SK-N-SH (cell line): ENCODE measurements around the gene NR2C2. TPM values are rescaled to one million over a fixed set of nuclear protein-coding genes. Genes with fewer than 3 reads are reported as not detected.

Experiments used
- CTCF ChIA-PET: fragments of 300-600, 350-600 bp; formaldehyde crosslinking; extraction: SDS; loops from one replicate; lab custom pipeline; 2021; lab: Yijun Ruan, JAX
- POLR2A ChIA-PET: fragments of 350-600 bp; sonication (Branson Sonifier 250); formaldehyde crosslinking; extraction: SDS; loops from one replicate; lab custom pipeline; 2020; ENCODE audit warnings: antibody characterized with exemption, inconsistent platforms; lab: Yijun Ruan, JAX
- DNase-seq: peaks from one replicate; pipeline ENCODE4 v3.0.0; 2012
- H2AFZ ChIP-seq: fragments of 200-600 bp; sonication (generic); 2 replicates; pipeline ENCODE4 v1.8.1; 2016; ENCODE audit warnings: antibody characterized with exemption, mild to moderate bottlenecking, low read depth
- H3F3A ChIP-seq: fragments of 200-600 bp; sonication (generic); replicated peaks from 2 replicates; pipeline ENCODE3; 2016; ENCODE audit warnings: antibody characterized with exemption, mild to moderate bottlenecking; ENCODE audit not compliant: insufficient read depth
- H3K27ac ChIP-seq, 2 experiments: fragments of 200-500 bp in 1 of 2; fragments of 200-600 bp in 1 of 2; sonication (Bioruptor generic) in 1 of 2; sonication (generic), shearing (Covaris generic) in 1 of 2; 2 replicates each; pipeline versions ENCODE4 v1.5.1 to v1.6.1; 2014 to 2016; ENCODE audit warnings: low read depth in 2 of 2, inconsistent platforms in 1 of 2, low read length in 1 of 2, mild to moderate bottlenecking in 1 of 2, mixed read lengths in 1 of 2
- H3K27me3 ChIP-seq: fragments of 200-600 bp; sonication (generic), shearing (Covaris generic); 2 replicates; pipeline ENCODE4 v1.6.1; 2016; ENCODE audit warnings: mixed run types; ENCODE audit not compliant: insufficient read depth
- H3K36me3 ChIP-seq, 2 experiments: fragments of 200-500 bp in 1 of 2; fragments of 200-600 bp in 1 of 2; sonication (Bioruptor generic) in 1 of 2; sonication (generic) in 1 of 2; replicated peaks in 1 of 2; 2 replicates each; pipeline versions ENCODE3 to v1.5.1; 2014 to 2016; ENCODE audit warnings: low read length in 1 of 2, mild to moderate bottlenecking in 1 of 2; ENCODE audit not compliant: insufficient read depth in 2 of 2, control insufficient read depth in 1 of 2
- H3K4me1 ChIP-seq, 2 experiments: fragments of 200-500 bp in 1 of 2; fragments of 200-600 bp in 1 of 2; sonication (Bioruptor generic) in 1 of 2; sonication (generic), shearing (Covaris generic) in 1 of 2; 2 replicates each; pipeline versions ENCODE4 v1.5.1 to v1.6.1; 2014 to 2016; ENCODE audit warnings: low read depth in 1 of 2, low read length in 1 of 2, mixed run types in 1 of 2; ENCODE audit not compliant: insufficient read depth in 2 of 2, control insufficient read depth in 1 of 2
- H3K4me2 ChIP-seq: fragments of 200-600 bp; sonication (generic), shearing (Covaris generic); 2 replicates; pipeline ENCODE4 v1.6.1; 2017; ENCODE audit warnings: mixed run types
- H3K4me3 ChIP-seq, 2 experiments: fragments of 200-500 bp in 1 of 2; fragments of 200-600 bp in 1 of 2; sonication (Bioruptor generic) in 1 of 2; sonication (generic), shearing (Covaris generic) in 1 of 2; 2 replicates each; pipeline versions ENCODE4 v1.5.1 to v1.8.1; 2014 to 2016; ENCODE audit warnings: low read depth in 2 of 2, inconsistent platforms in 1 of 2, low read length in 1 of 2, mild to moderate bottlenecking in 1 of 2, mixed read lengths in 1 of 2, moderate library complexity in 1 of 2
- H3K79me2 ChIP-seq: fragments of 200-600 bp; sonication (generic); 2 replicates; pipeline ENCODE4 v1.8.1; 2017; ENCODE audit warnings: mild to moderate bottlenecking; ENCODE audit not compliant: insufficient read depth
- H3K9ac ChIP-seq: fragments of 200-600 bp; sonication (generic); 2 replicates; pipeline ENCODE4 v1.6.1; 2017; ENCODE audit warnings: mixed run types
- H3K9me2 ChIP-seq: fragments of 200-600 bp; sonication (generic); 2 replicates; pipeline ENCODE4 v1.6.1; 2017; ENCODE audit warnings: mixed run types
- H3K9me3 ChIP-seq: fragments of 200-600 bp; sonication (generic); 2 replicates; pipeline ENCODE4 v1.6.1; 2017; ENCODE audit warnings: mixed run types, mild to moderate bottlenecking, moderate library complexity
- H4K20me1 ChIP-seq: fragments of 200-600 bp; sonication (generic); 2 replicates; pipeline ENCODE4 v1.6.1; 2017; ENCODE audit warnings: mild to moderate bottlenecking, mixed run types; ENCODE audit not compliant: insufficient read depth
- CHD2 ChIP-seq: fragments of 150-350 bp; IDR thresholded peaks from 2 replicates; pipeline ENCODE4 v1.6.1; 2018; ENCODE audit warnings: low read length; ENCODE audit not compliant: partially characterized antibody
- ELF1 ChIP-seq: IDR thresholded peaks from 2 replicates; pipeline ENCODE4 v1.4.0; 2012
- EP300 ChIP-seq, 2 experiments: IDR thresholded peaks; 2 replicates each; pipeline versions ENCODE4 v1.4.0 to v1.6.1; 2012; ENCODE audit warnings: borderline replicate concordance in 1 of 2, low read depth in 1 of 2, low read length in 1 of 2
- EZH2phosphoT487 ChIP-seq: fragments of 200-600 bp; sonication (generic); IDR thresholded peaks from 2 replicates; pipeline ENCODE4 v1.6.1; 2017; ENCODE audit warnings: low read depth, mixed run types, mild to moderate bottlenecking, antibody characterized with exemption, moderate library complexity, borderline replicate concordance
- FOSL2 ChIP-seq: IDR thresholded peaks from 2 replicates; pipeline ENCODE4 v1.4.0; 2012; ENCODE audit warnings: low read depth, mild to moderate bottlenecking, moderate library complexity, borderline replicate concordance
- FOXM1 ChIP-seq: IDR thresholded peaks from 2 replicates; pipeline ENCODE4 v1.4.0; 2012; ENCODE audit warnings: low read depth, mild to moderate bottlenecking
- JUND ChIP-seq: IDR thresholded peaks from 2 replicates; pipeline ENCODE4 v1.4.0; 2012
- MXI1 ChIP-seq: IDR thresholded peaks from 2 replicates; pipeline ENCODE4 v1.6.1; 2012; ENCODE audit warnings: mild to moderate bottlenecking, low read depth, low read length, improper control_type of control experiment
- NFIC ChIP-seq: IDR thresholded peaks from 2 replicates; pipeline ENCODE4 v1.4.0; 2012; ENCODE audit warnings: borderline replicate concordance
- RAD21 ChIP-seq: IDR thresholded peaks from 2 replicates; pipeline ENCODE4 v1.6.1; 2012; ENCODE audit warnings: mild to moderate bottlenecking, low read length
- RFX5 ChIP-seq: IDR thresholded peaks from 2 replicates; pipeline ENCODE4 v1.6.1; 2012; ENCODE audit warnings: mild to moderate bottlenecking, improper control_type of control experiment, low read length
- TAF1 ChIP-seq: IDR thresholded peaks from 2 replicates; pipeline ENCODE4 v1.6.1; 2012; ENCODE audit warnings: low read depth, mild to moderate bottlenecking, low read length, moderate library complexity, borderline replicate concordance
- TEAD4 ChIP-seq: IDR thresholded peaks from 2 replicates; pipeline ENCODE4 v1.4.0; 2012; ENCODE audit warnings: mild to moderate bottlenecking, borderline replicate concordance; ENCODE audit not compliant: insufficient read depth
- YY1 ChIP-seq: IDR thresholded peaks from 2 replicates; pipeline ENCODE4 v1.4.0; 2012; ENCODE audit warnings: low read depth, mild to moderate bottlenecking
- WGBS: methylation state at CpG from one replicate; pipeline ENCODE4 v1.1.6; 2017; ENCODE audit warnings: low lambda C conversion rate; 5-methylcytosine and 5-hydroxymethylcytosine counted together
- polyA plus RNA-seq, 3 experiments: library from polyadenylated mRNA; depleted of rRNA; stranded (reverse); fragments of >200 nt; gene quantifications; 2 replicates each; pipeline ENCODE4 v1.2.3, GENCODE V29; 2012
- TF ChIP-seq, protein P1 (sequence below): IDR thresholded peaks from 2 replicates; pipeline ENCODE4 v1.4.0; 2012; ENCODE audit warnings: low read depth
- TF ChIP-seq, protein P2 (sequence below): IDR thresholded peaks from 2 replicates; pipeline ENCODE4 v1.4.0; 2012; ENCODE audit warnings: low read depth, borderline replicate concordance
- TF ChIP-seq, protein P3 (sequence below): fragments of 150-350 bp; IDR thresholded peaks from 2 replicates; pipeline ENCODE4 v1.6.1; 2016; ENCODE audit warnings: mild to moderate bottlenecking, low read depth, low read length
- TF ChIP-seq, protein P4 (sequence below): fragments of 200-600 bp; sonication (generic); IDR thresholded peaks from 2 replicates; pipeline ENCODE4 v1.6.1; 2017; ENCODE audit warnings: antibody characterized with exemption, mild to moderate bottlenecking, moderate library complexity

NR2C2 gene
- polyA plus RNA-seq, 1 of the 3 experiments (the other 2 are of a cell fraction), result 13.1 TPM

DNA sequence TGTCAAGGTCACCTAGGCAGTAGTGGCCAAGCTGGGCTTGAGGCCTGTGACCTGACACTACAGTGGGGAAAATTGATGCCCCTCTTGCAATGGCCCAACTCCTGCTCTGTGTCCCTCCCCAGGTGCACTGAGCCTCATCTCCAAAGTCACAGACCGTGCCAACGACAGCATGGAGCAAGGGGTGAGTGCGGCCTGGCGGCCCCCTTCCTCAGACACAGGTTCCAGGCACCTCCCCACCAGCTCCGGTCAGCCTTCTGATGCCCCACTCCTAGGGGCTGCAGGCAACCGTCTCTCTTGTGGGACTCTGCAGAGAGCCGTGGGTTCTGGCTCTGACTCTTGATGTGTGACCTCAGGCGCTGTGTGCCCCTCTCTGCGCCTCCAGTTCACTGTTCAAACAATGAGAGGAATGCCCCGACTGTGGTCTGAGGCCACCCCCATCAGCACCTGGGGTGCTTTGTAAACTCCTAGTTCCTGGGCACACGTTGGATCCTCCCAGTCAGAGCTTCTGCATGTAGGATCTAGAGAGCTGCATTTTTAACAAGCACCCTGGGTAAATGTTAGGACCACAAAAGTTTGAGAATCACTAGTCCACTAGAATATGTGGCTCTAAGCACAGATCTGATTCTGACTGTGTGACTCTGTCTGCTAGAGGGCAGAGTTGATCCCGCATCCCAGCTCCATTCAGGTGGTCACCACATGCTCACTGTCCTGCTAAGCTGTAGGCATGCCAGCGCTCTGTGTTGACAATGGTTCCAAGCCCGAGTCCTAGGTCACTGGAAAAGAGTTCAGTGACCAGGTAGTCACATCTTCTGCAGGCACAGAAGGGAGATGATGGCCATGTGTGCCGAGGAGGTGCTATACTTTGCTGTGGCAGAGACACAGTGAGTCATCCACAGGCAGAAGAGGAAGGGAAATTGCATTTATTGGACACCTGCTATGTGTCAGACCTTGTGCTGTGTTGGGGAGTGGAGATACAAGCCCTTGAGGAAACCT, 46.2 kb upstream of the NR2C2 start:
- H4K20me1 ChIP-seq, result no peaks in the 10 kb centered on the region
- no peaks in the 10 kb centered on the region for H3K27me3 ChIP-seq
- TF ChIP-seq, protein P1, sequence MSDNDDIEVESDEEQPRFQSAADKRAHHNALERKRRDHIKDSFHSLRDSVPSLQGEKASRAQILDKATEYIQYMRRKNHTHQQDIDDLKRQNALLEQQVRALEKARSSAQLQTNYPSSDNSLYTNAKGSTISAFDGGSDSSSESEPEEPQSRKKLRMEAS, result no peak
- TF ChIP-seq JUND (no peak), EP300 (IDR thresholded peaks at IDR 0.05; ENCODE audit: borderline replicate concordance in 1 of 2, low read depth in 1 of 2, low read length in 1 of 2) (no peak), RAD21 (no peak), RFX5 (no peak), NFIC (no peak), EZH2phosphoT487 (no peak), YY1 (no peak), TEAD4 (no peak), FOSL2 (no peak), CHD2 (no peak), ELF1 (no peak), MXI1 (no peak), TAF1 (no peak), FOXM1 (no peak)
- TF ChIP-seq, protein P2, sequence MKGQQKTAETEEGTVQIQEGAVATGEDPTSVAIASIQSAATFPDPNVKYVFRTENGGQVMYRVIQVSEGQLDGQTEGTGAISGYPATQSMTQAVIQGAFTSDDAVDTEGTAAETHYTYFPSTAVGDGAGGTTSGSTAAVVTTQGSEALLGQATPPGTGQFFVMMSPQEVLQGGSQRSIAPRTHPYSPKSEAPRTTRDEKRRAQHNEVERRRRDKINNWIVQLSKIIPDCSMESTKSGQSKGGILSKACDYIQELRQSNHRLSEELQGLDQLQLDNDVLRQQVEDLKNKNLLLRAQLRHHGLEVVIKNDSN, result no peak
- TF ChIP-seq, protein P3, sequence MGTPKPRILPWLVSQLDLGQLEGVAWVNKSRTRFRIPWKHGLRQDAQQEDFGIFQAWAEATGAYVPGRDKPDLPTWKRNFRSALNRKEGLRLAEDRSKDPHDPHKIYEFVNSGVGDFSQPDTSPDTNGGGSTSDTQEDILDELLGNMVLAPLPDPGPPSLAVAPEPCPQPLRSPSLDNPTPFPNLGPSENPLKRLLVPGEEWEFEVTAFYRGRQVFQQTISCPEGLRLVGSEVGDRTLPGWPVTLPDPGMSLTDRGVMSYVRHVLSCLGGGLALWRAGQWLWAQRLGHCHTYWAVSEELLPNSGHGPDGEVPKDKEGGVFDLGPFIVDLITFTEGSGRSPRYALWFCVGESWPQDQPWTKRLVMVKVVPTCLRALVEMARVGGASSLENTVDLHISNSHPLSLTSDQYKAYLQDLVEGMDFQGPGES, result no peak
- TF ChIP-seq, protein P4, sequence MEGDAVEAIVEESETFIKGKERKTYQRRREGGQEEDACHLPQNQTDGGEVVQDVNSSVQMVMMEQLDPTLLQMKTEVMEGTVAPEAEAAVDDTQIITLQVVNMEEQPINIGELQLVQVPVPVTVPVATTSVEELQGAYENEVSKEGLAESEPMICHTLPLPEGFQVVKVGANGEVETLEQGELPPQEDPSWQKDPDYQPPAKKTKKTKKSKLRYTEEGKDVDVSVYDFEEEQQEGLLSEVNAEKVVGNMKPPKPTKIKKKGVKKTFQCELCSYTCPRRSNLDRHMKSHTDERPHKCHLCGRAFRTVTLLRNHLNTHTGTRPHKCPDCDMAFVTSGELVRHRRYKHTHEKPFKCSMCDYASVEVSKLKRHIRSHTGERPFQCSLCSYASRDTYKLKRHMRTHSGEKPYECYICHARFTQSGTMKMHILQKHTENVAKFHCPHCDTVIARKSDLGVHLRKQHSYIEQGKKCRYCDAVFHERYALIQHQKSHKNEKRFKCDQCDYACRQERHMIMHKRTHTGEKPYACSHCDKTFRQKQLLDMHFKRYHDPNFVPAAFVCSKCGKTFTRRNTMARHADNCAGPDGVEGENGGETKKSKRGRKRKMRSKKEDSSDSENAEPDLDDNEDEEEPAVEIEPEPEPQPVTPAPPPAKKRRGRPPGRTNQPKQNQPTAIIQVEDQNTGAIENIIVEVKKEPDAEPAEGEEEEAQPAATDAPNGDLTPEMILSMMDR, result no peak
- TF ChIP-seq, all 33 proteins: peak for 0
- no peak overlapping the region for H3K4me2 ChIP-seq
- CTCF ChIA-PET, result interaction anchor here (0.6 to 2.9 kb wide), 4 partner anchors 8 to 111 kb away, joined by 3 to 12 read pairs (median 6); no protein-coding TSS in a partner anchor
- H3K9me2 ChIP-seq, result no peaks in the 10 kb centered on the region
- H3K4me3 ChIP-seq, result no peak overlapping the region
- no peak overlapping the region for H2AFZ ChIP-seq
- H3K27ac ChIP-seq, result no peak overlapping the region
- WGBS, result 52% methylated on average over 9 of the region's 15 CpGs
- POLR2A ChIA-PET, result no interaction called here
- H3K79me2 ChIP-seq, result no peaks in the 10 kb centered on the region
- H3K9me3 ChIP-seq, result no peaks in the 10 kb centered on the region
- H3K36me3 ChIP-seq, result no peaks in the 10 kb centered on the region
- H3K4me1 ChIP-seq, result peaks cover 0 to 3% of the 10 kb centered on the region in 2 experiments; a peak in 1 of 4 replicates
- no peak for DNase-seq
- no peak overlapping the region for H3K9ac ChIP-seq
- H3F3A ChIP-seq, result no peaks in the 10 kb centered on the region
